ENCODE data around the gene AP5M1. TPM values are rescaled to one million over a fixed set of nuclear protein-coding genes. Genes with fewer than 3 reads are reported as not detected.

Gene AP5M1
- total RNA-seq, 5 donors from 2014 or later (not counting 1 experiment from before 2014, with no cell fraction given): 44.4 to 56.9 (median 48.5) TPM

- peaks cover 26% of the 10 kb centered on the region for H3K36me3 Mint-ChIP-seq
- Histone ChIP-seq H3K9me3 (no peaks in the 10 kb centered on the region), H3K27me3 (replicated peaks in 1 of 2; ENCODE audit: control insufficient read depth in 2 of 2, extremely low read depth in 1 of 2, insufficient read depth in 2 of 2, low read length in 1 of 2) (no peaks in the 10 kb centered on the region), H3K27ac (ENCODE audit: low read length) (no peak overlapping the region), H3K4me3 (ENCODE audit: control insufficient read depth in 1 of 2, extremely low read depth in 1 of 2, low read length in 1 of 2) (no peak overlapping the region), H3K36me3 (ENCODE audit: control insufficient read depth in 2 of 2, extremely low read depth in 1 of 2, insufficient read depth in 1 of 2, low read length in 1 of 2) (peaks cover 0 to 22% of the 10 kb centered on the region in 2 donors), H3K4me1 (ENCODE audit: control insufficient read depth in 1 of 2, extremely low read depth in 1 of 2, insufficient read depth in 2 of 2, low read length in 2 of 2) (peaks cover 3 to 11% of the 10 kb centered on the region in 2 experiments)
- POLR2A ChIA-PET: interaction anchor here in 1 of 2 donors (0.6 kb wide), 1 partner anchor 46 kb away, joined by 3 read pairs; no protein-coding TSS in a partner anchor
- no peak for ATAC-seq (replicated peaks in 1 of 4)
- no peaks in the 10 kb centered on the region for H3K27me3 Mint-ChIP-seq
- no peak overlapping the region for H3K4me3 Mint-ChIP-seq
- peaks cover 40 to 45% (median 43%) of the 10 kb centered on the region in 3 donors for H3K4me1 Mint-ChIP-seq
- CTCF ChIA-PET: interaction anchor here in 1 of 2 donors (0.6 kb wide), 1 partner anchor 66 kb away, joined by 3 read pairs; no protein-coding TSS in a partner anchor
- H3K27ac Mint-ChIP-seq: no peak overlapping the region
- DNase-seq: no peak
- no peaks in the 10 kb centered on the region for H3K9me3 Mint-ChIP-seq
- WGBS (ENCODE audit: insufficient coverage): no CpG with 5 or more reads among the region's 2 CpGs
Observed at GRCh38 chr14:57275023-57275664, 6.4 kb downstream of the AP5M1 start.

- no peak overlapping the region for H3K4me3 ChIP-seq (ENCODE audit: control insufficient read depth in 1 of 2, extremely low read depth in 1 of 2, low read length in 1 of 2)
- H3K27me3 Mint-ChIP-seq: no peaks in the 10 kb centered on the region
- no peaks in the 10 kb centered on the region for H3K27me3 ChIP-seq (replicated peaks in 1 of 2; ENCODE audit: control insufficient read depth in 2 of 2, extremely low read depth in 1 of 2, insufficient read depth in 2 of 2, low read length in 1 of 2)
- peaks cover 0 to 36% of the 10 kb centered on the region in 2 donors for H3K36me3 ChIP-seq (ENCODE audit: control insufficient read depth in 2 of 2, extremely low read depth in 1 of 2, insufficient read depth in 1 of 2, low read length in 1 of 2)
- H3K4me1 Mint-ChIP-seq: peaks cover 21 to 26% (median 23%) of the 10 kb centered on the region in 3 donors
- H3K4me1 ChIP-seq (ENCODE audit: control insufficient read depth in 1 of 2, extremely low read depth in 1 of 2, insufficient read depth in 2 of 2, low read length in 2 of 2): no peaks in the 10 kb centered on the region
- ATAC-seq (replicated peaks in 1 of 4) (no peak), DNase-seq (no peak)
- ChIA-PET CTCF (no interaction called here), POLR2A (interaction anchor here in 1 of 2 donors (0.6 kb wide), 1 partner anchor 8 kb away, joined by 3 read pairs; no protein-coding TSS in a partner anchor)
- H3K36me3 Mint-ChIP-seq: peaks cover 36% of the 10 kb centered on the region
- H3K27ac ChIP-seq (ENCODE audit: low read length): no peak overlapping the region
- no peak overlapping the region for H3K4me3 Mint-ChIP-seq
- H3K9me3 Mint-ChIP-seq: no peaks in the 10 kb centered on the region
- no peak overlapping the region for H3K27ac Mint-ChIP-seq
- H3K9me3 ChIP-seq: no peaks in the 10 kb centered on the region
- WGBS (ENCODE audit: insufficient coverage): no CpG with 5 or more reads among the region's 3 CpGs
Observed at GRCh38 chr14:57277062-57277461, 8.3 kb downstream of the AP5M1 start.

GRCh38 chr14:57287745-57288144 is 19.0 kb downstream of the AP5M1 start:
- H3K4me1 Mint-ChIP-seq: no peaks in the 10 kb centered on the region
- H3K4me3 Mint-ChIP-seq: no peak overlapping the region
- Histone ChIP-seq H3K27ac (ENCODE audit: low read length) (no peak overlapping the region), H3K9me3 (no peaks in the 10 kb centered on the region), H3K4me1 (ENCODE audit: control insufficient read depth in 1 of 2, extremely low read depth in 1 of 2, insufficient read depth in 2 of 2, low read length in 2 of 2) (no peaks in the 10 kb centered on the region), H3K27me3 (replicated peaks in 1 of 2; ENCODE audit: control insufficient read depth in 2 of 2, extremely low read depth in 1 of 2, insufficient read depth in 2 of 2, low read length in 1 of 2) (no peaks in the 10 kb centered on the region), H3K36me3 (ENCODE audit: control insufficient read depth in 2 of 2, extremely low read depth in 1 of 2, insufficient read depth in 1 of 2, low read length in 1 of 2) (peaks cover 0 to 52% of the 10 kb centered on the region in 2 donors), H3K4me3 (ENCODE audit: control insufficient read depth in 1 of 2, extremely low read depth in 1 of 2, low read length in 1 of 2) (no peak overlapping the region)
- no peaks in the 10 kb centered on the region for H3K27me3 Mint-ChIP-seq
- ATAC-seq (replicated peaks in 1 of 4): no peak
- DNase-seq: no peak
- no peak overlapping the region for H3K27ac Mint-ChIP-seq
- peaks cover 46% of the 10 kb centered on the region for H3K36me3 Mint-ChIP-seq
- ChIA-PET CTCF (no interaction called here), POLR2A (no interaction called here)
- WGBS (ENCODE audit: insufficient coverage): no CpG with 5 or more reads among the region's 2 CpGs
- H3K9me3 Mint-ChIP-seq: no peaks in the 10 kb centered on the region

GRCh38 chr14:57290751-57291150 is 22.0 kb downstream of the AP5M1 start:
- Histone ChIP-seq H3K4me3 (ENCODE audit: control insufficient read depth in 1 of 2, extremely low read depth in 1 of 2, low read length in 1 of 2) (no peak overlapping the region), H3K4me1 (ENCODE audit: control insufficient read depth in 1 of 2, extremely low read depth in 1 of 2, insufficient read depth in 2 of 2, low read length in 2 of 2) (no peaks in the 10 kb centered on the region), H3K36me3 (ENCODE audit: control insufficient read depth in 2 of 2, extremely low read depth in 1 of 2, insufficient read depth in 1 of 2, low read length in 1 of 2) (peaks cover 0 to 35% of the 10 kb centered on the region in 2 donors), H3K27ac (ENCODE audit: low read length) (no peak overlapping the region), H3K27me3 (replicated peaks in 1 of 2; ENCODE audit: control insufficient read depth in 2 of 2, extremely low read depth in 1 of 2, insufficient read depth in 2 of 2, low read length in 1 of 2) (no peaks in the 10 kb centered on the region), H3K9me3 (no peaks in the 10 kb centered on the region)
- 96% methylated on average over 3 of the region's 5 CpGs for WGBS (ENCODE audit: insufficient coverage)
- ChIA-PET POLR2A (no interaction called here), CTCF (no interaction called here)
- H3K9me3 Mint-ChIP-seq: no peaks in the 10 kb centered on the region
- no peak overlapping the region for H3K27ac Mint-ChIP-seq
- H3K4me3 Mint-ChIP-seq: no peak overlapping the region
- H3K4me1 Mint-ChIP-seq: no peaks in the 10 kb centered on the region
- H3K36me3 Mint-ChIP-seq: peaks cover 29% of the 10 kb centered on the region
- DNase-seq (no peak), ATAC-seq (replicated peaks in 1 of 4) (no peak)
- no peaks in the 10 kb centered on the region for H3K27me3 Mint-ChIP-seq

- ChIA-PET POLR2A (interaction anchor here in 1 of 2 donors (0.6 kb wide), 1 partner anchor 45 kb away, joined by 3 read pairs; no protein-coding TSS in a partner anchor), CTCF (no interaction called here)
- WGBS (ENCODE audit: insufficient coverage): no CpG with 5 or more reads among the region's 6 CpGs
- Histone ChIP-seq H3K4me1 (ENCODE audit: control insufficient read depth in 1 of 2, extremely low read depth in 1 of 2, insufficient read depth in 2 of 2, low read length in 2 of 2) (no peaks in the 10 kb centered on the region), H3K27me3 (replicated peaks in 1 of 2; ENCODE audit: control insufficient read depth in 2 of 2, extremely low read depth in 1 of 2, insufficient read depth in 2 of 2, low read length in 1 of 2) (no peaks in the 10 kb centered on the region), H3K4me3 (ENCODE audit: control insufficient read depth in 1 of 2, extremely low read depth in 1 of 2, low read length in 1 of 2) (no peak overlapping the region), H3K9me3 (no peaks in the 10 kb centered on the region), H3K27ac (ENCODE audit: low read length) (no peak overlapping the region), H3K36me3 (ENCODE audit: control insufficient read depth in 2 of 2, extremely low read depth in 1 of 2, insufficient read depth in 1 of 2, low read length in 1 of 2) (peaks cover 0 to 27% of the 10 kb centered on the region in 2 donors)
- Mint-ChIP-seq H3K27me3 (no peaks in the 10 kb centered on the region), H3K36me3 (peaks cover 22% of the 10 kb centered on the region), H3K4me3 (no peak overlapping the region), H3K9me3 (no peaks in the 10 kb centered on the region), H3K4me1 (no peaks in the 10 kb centered on the region), H3K27ac (no peak overlapping the region)
- no peak for DNase-seq
- ATAC-seq (replicated peaks in 1 of 4): no peak
Observed at GRCh38 chr14:57291692-57292647, 23.2 kb downstream of the AP5M1 start.
